SH-SY5Y (cell line): ENCODE measurements around the gene HDDC2.

Experiments
- GATA2 ChIP-seq: IDR thresholded peaks from 2 replicates; pipeline ENCODE4 v1.6.1; 2011; ENCODE audit warnings: mild to moderate bottlenecking, low read depth, low read length
- GATA3 ChIP-seq: IDR thresholded peaks from 2 replicates; pipeline ENCODE4 v1.6.1; 2011; ENCODE audit warnings: low read depth, mild to moderate bottlenecking, low read length, moderate library complexity

- TF ChIP-seq GATA2 (no peak), GATA3 (no peak)
These were observed 56.7 kb downstream of the HDDC2 start for GRCh38 chr6:125245109-125245508.
